Gastrocnemius medialis (tissue), 4 donors: ENCODE results near the gene PDXDC1. TPM values are rescaled to one million over a fixed set of nuclear protein-coding genes. Genes with fewer than 3 reads are reported as not detected.
"Not testable (repeated sequence)": the region's sequence is repeated elsewhere in the genome, so short reads cannot be mapped to it uniquely, and the experiment has no call there.

Experiments
- ATAC-seq, 2 donors: fragments of 150-250 bp; one replicate each; pipeline ENCODE4 v1.9.1; 2016
- DNase-seq, 2 donors: peaks; one replicate each; pipeline ENCODE4 v3.0.0-alpha.2; 2019
- H3K27ac ChIP-seq, 4 donors: fragments of 200-600 bp; sonication (generic); 1 replicate in 1 of 4; 2 replicates in 3 of 4; pipeline ENCODE4 v1.5.1; 2016 to 2018; ENCODE audit warnings: mild to moderate bottlenecking in 2 of 4, moderate library complexity in 1 of 4
- H3K27me3 ChIP-seq, 3 donors: fragments of 200-600 bp; sonication (generic) in 2 of 3; 1 replicate in 1 of 3; 2 replicates in 2 of 3; pipeline versions ENCODE4 v1.5.1 to v1.6.0; 2016 to 2019; ENCODE audit warnings: mild to moderate bottlenecking in 1 of 3, moderate library complexity in 1 of 3
- H3K36me3 ChIP-seq, 2 donors: fragments of 200-600 bp; sonication (generic) in 1 of 2; one replicate each; pipeline ENCODE4 v1.5.1; 2017 to 2018
- H3K4me1 ChIP-seq, 2 donors: fragments of 200-600 bp; sonication (generic) in 1 of 2; one replicate each; pipeline ENCODE4 v1.5.1; 2016 to 2017; ENCODE audit warnings: mild to moderate bottlenecking in 2 of 2
- H3K4me3 ChIP-seq, 4 donors: fragments of 200-600 bp; sonication (generic) in 3 of 4; 1 replicate in 1 of 4; 2 replicates in 3 of 4; pipeline ENCODE4 v1.5.1; 2016 to 2019; ENCODE audit warnings: mild to moderate bottlenecking in 2 of 4
- H3K9me3 ChIP-seq, 3 donors: fragments of 200-600 bp; sonication (generic) in 2 of 3; 1 replicate in 1 of 3; 2 replicates in 2 of 3; pipeline ENCODE4 v1.5.1; 2016 to 2019
- POLR2A ChIP-seq, 2 donors: fragments of 450-650 bp; IDR thresholded peaks; one replicate each; pipeline ENCODE4 v1.6.1; 2017; ENCODE audit warnings: antibody characterized with exemption in 2 of 2, mild to moderate bottlenecking in 2 of 2, moderate library complexity in 2 of 2
- in situ Hi-C, 4 donors: fragments of 200-750 bp; cut with MboI; loops; one replicate each; pipeline versions ENCODE4 v1.15.0 to v1.8.0; 2017; ENCODE audit warnings: low sequenced_read_pairs in 4 of 4
- intact Hi-C: fragments of 100-400 bp; cut with DNase I; formaldehyde crosslinking; loops from one replicate; pipeline ENCODE4 v1.15.1; 2023; ENCODE audit warnings: low total_unique reads
- total RNA-seq, 4 donors: library from RNA; depleted of rRNA; stranded (reverse); fragments of >200 nt; gene quantifications; one replicate each; pipeline versions ENCODE4 v1.1.0 to v1.2.3, GENCODE V29; 2016
- TF ChIP-seq, protein P1 (sequence below), 5 experiments: fragments of 450-650 bp in 3 of 5; fragments of 200-600 bp in 2 of 5; sonication (generic) in 2 of 5; IDR thresholded peaks in 4 of 5; conservative IDR thresholded peaks in 1 of 5; 1 replicate in 4 of 5; 2 replicates in 1 of 5; pipeline ENCODE4 v1.5.1; 2016 to 2019; ENCODE audit warnings: antibody characterized with exemption in 5 of 5, mild to moderate bottlenecking in 3 of 5, moderate library complexity in 3 of 5

PDXDC1 gene
- total RNA-seq, 4 donors from 2014 or later = 34.3 to 69.0 (median 45.2) TPM

DNA sequence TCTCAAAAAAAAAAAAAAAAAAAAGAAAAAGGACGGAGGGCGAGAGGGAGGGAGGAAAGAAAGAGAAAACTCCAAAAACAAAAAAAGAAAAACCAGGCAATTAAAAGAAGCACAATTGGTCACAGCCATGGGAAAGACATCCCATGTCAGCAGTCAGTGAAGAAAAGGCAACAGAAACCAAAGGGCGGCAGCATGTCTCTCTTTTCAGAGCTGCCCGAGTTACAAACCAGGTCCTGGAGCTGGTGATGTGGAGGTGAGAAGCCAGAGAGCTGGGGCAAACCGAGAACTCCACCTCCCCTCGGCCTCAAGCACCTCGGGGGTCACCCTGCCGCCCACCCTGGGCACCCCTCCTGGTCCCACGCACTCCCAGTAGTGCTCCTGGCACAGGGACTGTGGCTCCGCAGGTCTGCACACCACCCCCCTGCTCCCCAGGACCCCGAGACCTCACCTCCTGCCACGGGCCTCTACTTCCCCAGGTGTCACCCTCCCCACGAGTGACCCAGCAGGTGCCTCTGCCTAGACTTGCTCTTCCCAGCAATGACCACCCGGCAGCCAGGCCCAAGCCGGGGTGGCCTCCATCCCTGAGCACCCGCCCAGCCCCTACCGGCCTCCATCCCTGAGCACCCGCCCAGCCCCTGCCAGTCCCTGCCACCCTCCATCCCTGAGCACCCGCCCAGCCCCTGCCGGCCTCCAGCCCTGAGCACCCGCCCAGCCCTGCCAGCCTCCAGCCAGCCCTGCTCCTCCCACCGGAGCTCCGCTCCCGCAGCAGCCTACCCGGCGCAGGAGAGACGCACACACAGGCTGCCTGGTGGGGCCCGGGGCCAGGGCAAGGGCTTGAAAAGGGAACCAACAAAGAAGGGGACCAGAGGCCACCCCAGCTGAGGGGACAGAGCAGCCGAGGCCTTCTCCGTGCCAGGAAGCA is 165.9 kb downstream of the PDXDC1 start:
- intact Hi-C loops, H3K27me3 ChIP-seq, in situ Hi-C loops, H3K9me3 ChIP-seq, H3K36me3 ChIP-seq: not testable (repeated sequence)
- peak; percentile 18 to 21 for ATAC-seq
- H3K4me3 ChIP-seq = peak overlapping the region; percentile 42 to 54 (median 45)
- TF ChIP-seq POLR2A (IDR thresholded peaks at IDR 0.05) = peak in 1 of 2 donors; percentile 11
- peak overlapping the region; percentile 85 to 97 (median 94) for H3K27ac ChIP-seq
- DNase-seq = peak in 1 of 2 donors; percentile 60
- peaks cover 39 to 61% of the 10 kb centered on the region in 2 donors for H3K4me1 ChIP-seq

DNA sequence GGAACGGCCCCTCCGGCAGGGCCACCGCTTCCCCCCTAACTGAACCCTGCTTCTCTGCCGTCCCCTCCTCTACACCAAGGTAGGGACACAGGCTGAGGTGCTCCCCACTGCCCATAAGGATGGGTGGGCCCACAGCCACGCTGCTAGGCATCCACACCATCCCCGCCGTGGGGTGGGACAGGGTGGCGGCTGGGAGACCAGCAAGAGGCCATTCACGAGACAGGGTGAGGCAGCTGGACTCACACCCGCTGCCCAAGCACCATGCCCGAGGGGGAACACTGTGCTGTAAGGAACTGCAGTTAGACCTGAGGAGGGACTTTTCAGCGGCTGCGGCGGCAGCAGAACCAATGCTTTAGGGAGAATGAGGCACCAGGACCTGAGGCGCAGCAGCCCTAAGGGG is 166.8 kb downstream of the PDXDC1 start:
- intact Hi-C loops (no loop called here), in situ Hi-C loops (no loop called here)
- TF ChIP-seq, protein P1, sequence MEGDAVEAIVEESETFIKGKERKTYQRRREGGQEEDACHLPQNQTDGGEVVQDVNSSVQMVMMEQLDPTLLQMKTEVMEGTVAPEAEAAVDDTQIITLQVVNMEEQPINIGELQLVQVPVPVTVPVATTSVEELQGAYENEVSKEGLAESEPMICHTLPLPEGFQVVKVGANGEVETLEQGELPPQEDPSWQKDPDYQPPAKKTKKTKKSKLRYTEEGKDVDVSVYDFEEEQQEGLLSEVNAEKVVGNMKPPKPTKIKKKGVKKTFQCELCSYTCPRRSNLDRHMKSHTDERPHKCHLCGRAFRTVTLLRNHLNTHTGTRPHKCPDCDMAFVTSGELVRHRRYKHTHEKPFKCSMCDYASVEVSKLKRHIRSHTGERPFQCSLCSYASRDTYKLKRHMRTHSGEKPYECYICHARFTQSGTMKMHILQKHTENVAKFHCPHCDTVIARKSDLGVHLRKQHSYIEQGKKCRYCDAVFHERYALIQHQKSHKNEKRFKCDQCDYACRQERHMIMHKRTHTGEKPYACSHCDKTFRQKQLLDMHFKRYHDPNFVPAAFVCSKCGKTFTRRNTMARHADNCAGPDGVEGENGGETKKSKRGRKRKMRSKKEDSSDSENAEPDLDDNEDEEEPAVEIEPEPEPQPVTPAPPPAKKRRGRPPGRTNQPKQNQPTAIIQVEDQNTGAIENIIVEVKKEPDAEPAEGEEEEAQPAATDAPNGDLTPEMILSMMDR (IDR thresholded peaks at IDR 0.05 in 4 of 5, conservative IDR thresholded peaks at IDR 0.05 in 1 of 5) = no peak
- no peak for TF ChIP-seq POLR2A (IDR thresholded peaks at IDR 0.05)
- Histone ChIP-seq H3K4me1 (peaks cover 47 to 67% of the 10 kb centered on the region in 2 donors), H3K9me3 (no peaks in the 10 kb centered on the region), H3K4me3 (peak overlapping the region; percentile 25 to 47 (median 42)), H3K27ac (peak overlapping the region; percentile 85 to 97 (median 94)), H3K36me3 (no peaks in the 10 kb centered on the region), H3K27me3 (no peaks in the 10 kb centered on the region)
- DNase-seq (peak in 1 of 2 donors; percentile 26), ATAC-seq (no peak)

DNA sequence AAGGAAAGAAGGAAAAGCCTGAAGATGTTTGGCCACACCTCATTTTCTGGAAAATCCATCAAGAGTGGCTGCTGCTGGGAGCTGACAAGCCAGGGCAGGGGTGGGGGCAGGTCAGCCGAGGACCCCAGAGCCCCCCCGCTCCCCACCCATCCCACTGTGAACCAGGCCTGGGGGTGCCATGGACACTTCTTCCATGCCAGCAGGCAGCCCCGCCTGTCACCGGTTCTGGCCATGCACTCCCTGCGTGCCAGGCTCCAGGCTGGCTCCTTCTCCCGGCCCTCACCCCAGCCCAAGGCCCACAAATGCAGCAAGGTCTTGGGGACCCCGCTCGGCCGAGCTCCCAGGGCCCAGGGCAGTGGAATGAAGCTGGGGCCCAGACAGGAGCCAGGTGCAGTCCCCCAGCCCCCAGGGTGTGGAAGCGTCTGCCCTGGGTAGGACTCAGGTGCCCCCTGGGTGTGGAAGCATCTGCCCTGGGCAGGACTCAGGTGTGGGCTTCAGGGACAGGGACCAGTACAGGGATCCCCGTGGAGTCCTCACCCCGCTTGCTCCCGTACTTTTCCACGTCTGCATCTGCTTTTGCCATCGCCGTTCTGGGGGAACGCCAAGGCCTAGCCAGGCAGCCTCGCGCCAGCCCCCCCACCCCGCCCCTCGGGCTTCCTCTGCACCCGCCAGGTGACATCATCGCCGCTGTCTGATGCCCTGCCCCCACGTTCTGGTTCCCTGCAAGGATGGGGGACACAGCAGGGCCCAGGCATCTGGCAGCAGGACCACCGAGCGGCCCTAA is 167.5 kb downstream of the PDXDC1 start:
- peak overlapping the region; percentile 85 to 97 (median 94) for H3K27ac ChIP-seq
- H3K4me1 ChIP-seq = peaks cover 52 to 74% of the 10 kb centered on the region in 2 donors
- H3K9me3 ChIP-seq, H3K36me3 ChIP-seq, in situ Hi-C loops, H3K27me3 ChIP-seq, intact Hi-C loops: not testable (repeated sequence)
- ATAC-seq (peak; percentile 16 to 39), DNase-seq (peak in 1 of 2 donors; percentile 55)
- H3K4me3 ChIP-seq = peak overlapping the region; percentile 25 to 43 (median 38)

DNA sequence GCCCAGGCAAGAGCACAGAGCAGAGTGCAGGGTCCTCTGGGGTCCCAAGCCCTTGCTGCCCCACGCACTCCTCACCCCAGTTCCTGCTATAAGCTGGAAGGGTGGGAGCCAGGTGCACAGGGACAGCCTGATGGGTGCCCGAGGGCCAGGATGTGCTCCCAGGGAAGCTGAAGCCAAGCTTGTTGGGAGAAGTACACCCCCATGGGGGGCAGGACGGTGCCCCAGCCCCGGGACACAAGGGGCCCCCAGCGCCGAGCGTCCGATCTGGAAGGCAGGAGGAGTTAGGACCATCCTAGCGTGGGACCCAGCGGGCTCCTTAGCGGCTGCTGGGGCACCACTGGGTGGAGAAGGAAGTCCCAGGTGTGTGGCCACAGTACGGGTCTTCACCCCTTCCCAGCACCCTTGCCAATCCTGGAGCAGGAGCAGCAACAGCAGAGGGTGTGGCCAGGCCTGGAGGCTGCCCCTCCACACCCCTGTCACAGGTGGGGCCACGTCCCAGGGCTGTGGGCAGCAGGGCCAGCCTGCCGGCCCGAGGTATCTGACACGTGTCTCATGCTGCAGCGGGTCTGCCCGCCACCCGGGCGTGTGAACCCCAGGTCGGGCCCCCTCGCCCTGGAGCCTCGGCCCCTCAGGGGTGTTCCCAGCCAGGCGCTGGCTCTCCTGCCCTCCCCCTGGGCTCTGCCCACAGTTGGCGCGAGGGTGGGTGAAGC is 168.2 kb downstream of the PDXDC1 start:
- ATAC-seq (peak in 1 of 2 donors; percentile 4), DNase-seq (peak in 1 of 2 donors; percentile 25)
- intact Hi-C loops, H3K36me3 ChIP-seq, in situ Hi-C loops, H3K27me3 ChIP-seq, H3K9me3 ChIP-seq: not testable (repeated sequence)
- H3K4me1 ChIP-seq = peaks cover 58 to 81% of the 10 kb centered on the region in 2 donors
- peak overlapping the region; percentile 31 to 56 (median 48) for H3K4me3 ChIP-seq
- H3K27ac ChIP-seq = peak overlapping the region; percentile 85 to 97 (median 94)

DNA sequence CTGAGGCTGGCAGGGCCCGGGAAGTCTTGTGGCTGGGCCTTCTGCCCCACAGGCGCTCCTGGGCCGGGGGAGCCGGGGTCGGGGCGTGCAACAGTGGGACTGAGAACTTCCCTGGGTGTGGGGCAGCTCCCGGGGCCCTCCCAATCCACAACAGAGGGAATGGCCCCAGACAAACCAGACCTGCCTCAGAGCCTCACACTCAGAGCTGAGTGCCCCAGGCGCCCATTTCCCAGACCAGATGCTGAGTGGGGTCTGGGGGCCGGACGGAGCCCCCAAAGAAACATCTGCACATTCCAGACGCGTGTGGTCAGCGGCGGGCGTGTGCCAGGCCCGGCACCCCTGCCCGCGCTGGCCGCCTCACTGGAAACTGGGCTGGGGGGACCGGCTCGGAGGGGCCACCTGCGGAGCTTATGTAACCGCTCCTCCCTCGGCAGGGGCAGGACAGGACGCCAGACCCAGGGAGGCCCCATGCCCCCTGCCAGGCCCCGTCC is 168.8 kb downstream of the PDXDC1 start:
- DNase-seq, ATAC-seq, H3K27me3 ChIP-seq, H3K9me3 ChIP-seq, H3K36me3 ChIP-seq, intact Hi-C loops, in situ Hi-C loops: not testable (repeated sequence)
- H3K27ac ChIP-seq = peak overlapping the region; percentile 85 to 97 (median 94)
- H3K4me1 ChIP-seq = peaks cover 58 to 81% of the 10 kb centered on the region in 2 donors
- peak overlapping the region; percentile 31 to 56 (median 48) for H3K4me3 ChIP-seq

DNA sequence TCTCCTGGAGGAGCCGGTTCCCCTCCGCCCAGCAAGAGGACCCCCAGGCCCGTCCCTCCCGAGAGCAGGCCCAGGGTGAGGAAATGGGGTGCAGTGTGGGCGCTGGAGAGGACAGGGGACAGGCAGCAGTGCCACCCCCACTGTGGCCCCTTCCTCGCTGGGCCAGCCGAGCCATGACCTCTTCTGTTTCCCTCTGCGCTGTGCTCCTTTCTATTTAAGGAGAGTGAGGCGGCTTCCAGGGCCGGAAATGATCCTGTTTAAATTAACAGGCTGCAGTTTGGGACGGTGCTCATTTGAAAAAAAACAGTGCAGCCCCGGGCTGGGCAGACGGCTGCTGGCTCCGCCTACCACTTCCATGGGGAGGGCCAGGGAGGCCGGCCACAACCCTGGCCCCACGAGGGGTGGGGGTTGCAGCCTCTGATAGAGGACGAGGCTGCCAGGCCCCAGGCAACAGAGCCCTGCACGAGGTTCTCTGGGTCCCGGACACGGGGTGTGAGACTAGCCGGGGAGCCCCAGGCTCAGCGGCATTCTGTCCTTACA is 169.3 kb downstream of the PDXDC1 start:
- H3K9me3 ChIP-seq, in situ Hi-C loops, H3K27me3 ChIP-seq, H3K36me3 ChIP-seq, intact Hi-C loops: not testable (repeated sequence)
- Histone ChIP-seq H3K4me3 (peak overlapping the region; percentile 31 to 56 (median 48)), H3K4me1 (peaks cover 63 to 87% of the 10 kb centered on the region in 2 donors), H3K27ac (peak overlapping the region; percentile 85 to 97 (median 94))
- peak; percentile 35 to 67 for TF ChIP-seq POLR2A (IDR thresholded peaks at IDR 0.05)
- peak; percentile 21 to 44 for ATAC-seq
- peak in 1 of 2 donors; percentile 56 for DNase-seq
